ENCODE data around the gene HOXB7.

The HOXB7 gene

DNA sequence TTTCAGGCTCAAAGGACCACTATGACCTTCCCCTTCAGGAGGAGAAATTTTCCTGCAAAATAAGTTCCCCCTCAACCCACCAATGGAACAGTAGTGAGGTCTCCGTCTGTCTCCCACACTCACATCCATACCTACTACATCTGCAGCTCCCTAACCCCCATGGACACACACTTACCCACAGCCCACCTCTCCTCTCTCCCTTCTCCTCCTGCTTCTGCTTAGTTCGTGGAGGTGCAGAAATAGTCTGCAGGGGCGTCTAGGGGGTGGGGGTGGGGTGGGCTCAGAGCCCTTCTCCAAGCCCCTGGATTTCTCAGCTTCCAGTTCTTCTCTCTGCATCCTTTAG, 41.6 kb downstream of the HOXB7 start:
- Histone ChIP-seq H3K27me3 (replicated peaks) (peaks cover 97% of the 10 kb centered on the region), H3K27ac (no peak overlapping the region), H3K4me3 (ENCODE audit: low read depth, low read length) (peak overlapping the region; percentile 30), H3K36me3 (replicated peaks) (no peaks in the 10 kb centered on the region)
- in situ Hi-C loops (cut with HindIII; ENCODE audit: low pct_ligation_motif_present, low sequenced_read_pairs), result no loop called here
- TF ChIP-seq, protein P1, sequence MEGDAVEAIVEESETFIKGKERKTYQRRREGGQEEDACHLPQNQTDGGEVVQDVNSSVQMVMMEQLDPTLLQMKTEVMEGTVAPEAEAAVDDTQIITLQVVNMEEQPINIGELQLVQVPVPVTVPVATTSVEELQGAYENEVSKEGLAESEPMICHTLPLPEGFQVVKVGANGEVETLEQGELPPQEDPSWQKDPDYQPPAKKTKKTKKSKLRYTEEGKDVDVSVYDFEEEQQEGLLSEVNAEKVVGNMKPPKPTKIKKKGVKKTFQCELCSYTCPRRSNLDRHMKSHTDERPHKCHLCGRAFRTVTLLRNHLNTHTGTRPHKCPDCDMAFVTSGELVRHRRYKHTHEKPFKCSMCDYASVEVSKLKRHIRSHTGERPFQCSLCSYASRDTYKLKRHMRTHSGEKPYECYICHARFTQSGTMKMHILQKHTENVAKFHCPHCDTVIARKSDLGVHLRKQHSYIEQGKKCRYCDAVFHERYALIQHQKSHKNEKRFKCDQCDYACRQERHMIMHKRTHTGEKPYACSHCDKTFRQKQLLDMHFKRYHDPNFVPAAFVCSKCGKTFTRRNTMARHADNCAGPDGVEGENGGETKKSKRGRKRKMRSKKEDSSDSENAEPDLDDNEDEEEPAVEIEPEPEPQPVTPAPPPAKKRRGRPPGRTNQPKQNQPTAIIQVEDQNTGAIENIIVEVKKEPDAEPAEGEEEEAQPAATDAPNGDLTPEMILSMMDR (IDR thresholded peaks at IDR 0.05; ENCODE audit: low read depth, low read length, missing control alignments), result no peak
- DNase-seq, result no peak

- H3K27ac ChIP-seq, result no peak overlapping the region
- no peak for DNase-seq
- H3K27me3 ChIP-seq (replicated peaks), result peaks cover 97% of the 10 kb centered on the region
- no peaks in the 10 kb centered on the region for H3K36me3 ChIP-seq (replicated peaks)
- in situ Hi-C loops (cut with HindIII; ENCODE audit: low pct_ligation_motif_present, low sequenced_read_pairs), result no loop called here
- TF ChIP-seq, protein P1 (IDR thresholded peaks at IDR 0.05; ENCODE audit: low read depth, low read length, missing control alignments), result no peak
- H3K4me3 ChIP-seq (ENCODE audit: low read depth, low read length), result peak overlapping the region; percentile 30
Measured at GRCh38 chr17:48568499-48569239, 42.1 kb downstream of the HOXB7 start.

GRCh38 chr17:48567646-48568354, 43.0 kb downstream of the HOXB7 start:
- Histone ChIP-seq H3K4me3 (ENCODE audit: low read depth, low read length) (no peak overlapping the region), H3K27ac (no peak overlapping the region), H3K36me3 (replicated peaks) (no peaks in the 10 kb centered on the region), H3K27me3 (replicated peaks) (peaks cover 95% of the 10 kb centered on the region)
- TF ChIP-seq, protein P1 (IDR thresholded peaks at IDR 0.05; ENCODE audit: low read depth, low read length, missing control alignments), result no peak
- DNase-seq, result no peak
- in situ Hi-C loops (cut with HindIII; ENCODE audit: low pct_ligation_motif_present, low sequenced_read_pairs), result no loop called here

GRCh38 chr17:48567209-48567608, 43.6 kb downstream of the HOXB7 start:
- peaks cover 95% of the 10 kb centered on the region for H3K27me3 ChIP-seq (replicated peaks)
- DNase-seq, result no peak
- in situ Hi-C loops (cut with HindIII; ENCODE audit: low pct_ligation_motif_present, low sequenced_read_pairs), result no loop called here
- no peak overlapping the region for H3K27ac ChIP-seq
- H3K4me3 ChIP-seq (ENCODE audit: low read depth, low read length), result no peak overlapping the region
- TF ChIP-seq, protein P1 (IDR thresholded peaks at IDR 0.05; ENCODE audit: low read depth, low read length, missing control alignments), result no peak
- H3K36me3 ChIP-seq (replicated peaks), result no peaks in the 10 kb centered on the region

DNA sequence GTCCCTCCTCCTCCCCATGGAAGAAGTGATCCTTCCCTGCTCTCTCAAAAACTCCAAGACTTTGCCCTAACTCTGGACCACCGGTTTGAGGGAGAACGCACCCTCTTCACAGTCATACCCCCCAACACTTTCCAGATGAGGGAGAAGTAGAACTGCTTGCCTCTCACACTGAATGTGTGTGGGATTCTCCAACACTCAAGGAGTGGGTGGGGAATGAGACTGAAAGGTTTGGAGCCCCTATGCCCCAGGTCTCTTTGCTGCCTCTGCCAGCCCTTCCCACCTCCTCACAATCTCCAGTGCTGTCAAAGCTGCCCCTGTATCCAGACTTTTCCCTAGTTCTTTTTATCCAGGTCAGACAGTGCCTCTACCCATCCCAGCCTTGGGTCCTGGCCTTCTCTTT, 44.1 kb downstream of the HOXB7 start:
- no peaks in the 10 kb centered on the region for H3K36me3 ChIP-seq (replicated peaks)
- H3K27ac ChIP-seq, result no peak overlapping the region
- no peak for DNase-seq
- TF ChIP-seq, protein P1 (IDR thresholded peaks at IDR 0.05; ENCODE audit: low read depth, low read length, missing control alignments), result no peak
- H3K27me3 ChIP-seq (replicated peaks), result peaks cover 95% of the 10 kb centered on the region
- in situ Hi-C loops (cut with HindIII; ENCODE audit: low pct_ligation_motif_present, low sequenced_read_pairs), result no loop called here
- no peak overlapping the region for H3K4me3 ChIP-seq (ENCODE audit: low read depth, low read length)
